Uterus (tissue), 2 donors: ENCODE data around the gene RXYLT1.

Experiments used
- CTCF ChIP-seq, 4 experiments: fragments of 200-600 bp in 2 of 4; fragments of 450-650 bp in 2 of 4; sonication (generic) in 2 of 4; IDR thresholded peaks; one replicate each; pipeline ENCODE4 v1.5.1; 2016 to 2019; ENCODE audit warnings: antibody characterized with exemption in 4 of 4, mild to moderate bottlenecking in 2 of 4, moderate library complexity in 1 of 4
- POLR2A ChIP-seq, 2 donors: fragments of 450-650 bp; IDR thresholded peaks; one replicate each; pipeline ENCODE4 v1.6.1; 2016; ENCODE audit warnings: antibody characterized with exemption in 2 of 2, mild to moderate bottlenecking in 1 of 2, moderate library complexity in 1 of 2

DNA sequence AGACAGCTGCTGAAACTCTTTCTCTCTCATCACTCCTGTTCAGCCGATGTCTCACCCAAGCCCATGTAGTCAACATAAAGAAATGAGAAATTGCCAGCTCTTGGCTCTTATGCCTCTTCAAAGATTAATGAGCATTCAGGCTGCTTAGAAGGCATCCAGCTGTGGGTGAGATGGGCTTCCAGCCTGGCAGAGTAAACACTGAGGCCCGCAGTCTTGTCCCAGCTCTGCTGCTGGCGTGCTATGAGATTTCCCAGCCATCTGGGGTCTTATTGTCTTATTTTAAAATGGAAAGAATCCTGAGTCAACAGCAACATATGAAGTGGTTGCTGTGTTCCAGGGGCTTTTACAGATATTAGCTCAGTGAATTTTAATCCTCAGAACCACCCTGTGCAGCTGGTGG is 12.6 kb downstream of the RXYLT1 start:
- TF ChIP-seq CTCF (IDR thresholded peaks at IDR 0.05) (no peak), POLR2A (IDR thresholded peaks at IDR 0.05) (no peak)
